Mesendoderm (in vitro differentiated cells): Measurements from ENCODE around the gene DGKI.

ENCODE experiments used
- DNase-seq: peaks from one replicate; pipeline ENCODE4 v3.0.0; 2013
- H2AK5ac ChIP-seq: 2 replicates; pipeline ENCODE4 v1.6.1; 2013; ENCODE audit warnings: low read length, inconsistent platforms
- H2BK120ac ChIP-seq: 2 replicates; pipeline ENCODE4 v1.6.1; 2013; ENCODE audit warnings: low read depth, mild to moderate bottlenecking, low read length, moderate library complexity, mixed read lengths
- H2BK15ac ChIP-seq: replicated peaks from 2 replicates; pipeline ENCODE4 v1.6.1; 2013; ENCODE audit warnings: low read depth, mild to moderate bottlenecking, moderate library complexity
- H2BK5ac ChIP-seq: 2 replicates; pipeline ENCODE4 v1.6.1; 2013; ENCODE audit warnings: low read length, inconsistent platforms
- H3K18ac ChIP-seq: 2 replicates; pipeline ENCODE4 v1.6.1; 2013; ENCODE audit warnings: mild to moderate bottlenecking, low read length, mixed read lengths
- H3K23ac ChIP-seq: one replicate; pipeline ENCODE4 v1.6.1; 2013; ENCODE audit warnings: low read length
- H3K27ac ChIP-seq: 2 replicates; pipeline ENCODE4 v1.5.1; 2013; ENCODE audit warnings: low read depth, mild to moderate bottlenecking, inconsistent platforms, low read length, moderate library complexity
- H3K27me3 ChIP-seq: 2 replicates; pipeline ENCODE4 v1.6.1; 2013; ENCODE audit warnings: low read length, control low read depth, mild to moderate bottlenecking, inconsistent platforms; ENCODE audit not compliant: insufficient read depth, poor library complexity
- H3K36me3 ChIP-seq: 2 replicates; pipeline ENCODE4 v1.6.1; 2013; ENCODE audit warnings: low read length, inconsistent platforms; ENCODE audit not compliant: control insufficient read depth, insufficient read depth
- H3K4ac ChIP-seq: one replicate; pipeline ENCODE4 v1.6.1; 2013; ENCODE audit warnings: low read depth, mild to moderate bottlenecking, low read length, moderate library complexity
- H3K4me1 ChIP-seq: 2 replicates; pipeline ENCODE4 v1.6.1; 2013; ENCODE audit warnings: low read depth, low read length, inconsistent platforms; ENCODE audit not compliant: control insufficient read depth
- H3K4me2 ChIP-seq: 2 replicates; pipeline ENCODE4 v1.6.1; 2013; ENCODE audit warnings: low read length
- H3K4me3 ChIP-seq: 2 replicates; pipeline ENCODE4 v1.5.1; 2013; ENCODE audit warnings: mild to moderate bottlenecking, low read length
- H3K56ac ChIP-seq: one replicate; pipeline ENCODE4 v1.6.1; 2013; ENCODE audit warnings: low read length
- H3K79me1 ChIP-seq: 2 replicates; pipeline ENCODE4 v1.6.1; 2013; ENCODE audit warnings: low read length, inconsistent platforms
- H3K79me2 ChIP-seq: 2 replicates; pipeline ENCODE4 v1.6.1; 2013; ENCODE audit warnings: mild to moderate bottlenecking, low read length; ENCODE audit not compliant: control insufficient read depth, insufficient read depth
- H3K9ac ChIP-seq: 2 replicates; pipeline ENCODE4 v1.6.1; 2013; ENCODE audit warnings: low read length, inconsistent platforms
- H4K5ac ChIP-seq: one replicate; pipeline ENCODE4 v1.6.1; 2013; ENCODE audit warnings: low read length
- H4K8ac ChIP-seq: one replicate; pipeline ENCODE4 v1.6.1; 2013; ENCODE audit warnings: low read depth, mild to moderate bottlenecking, control low read depth, low read length, moderate library complexity
- WGBS: extraction: QIAGEN DNeasy Blood & Tissue Kit; methylation state at CpG from one replicate; pipeline ENCODE4 v1.1.7; 2013; ENCODE audit warnings: low lambda C conversion rate, missing lambda C conversion rate; ENCODE audit not compliant: insufficient coverage; ENCODE audit errors: extremely low coverage; 5-methylcytosine and 5-hydroxymethylcytosine counted together

DGKI gene

DNA sequence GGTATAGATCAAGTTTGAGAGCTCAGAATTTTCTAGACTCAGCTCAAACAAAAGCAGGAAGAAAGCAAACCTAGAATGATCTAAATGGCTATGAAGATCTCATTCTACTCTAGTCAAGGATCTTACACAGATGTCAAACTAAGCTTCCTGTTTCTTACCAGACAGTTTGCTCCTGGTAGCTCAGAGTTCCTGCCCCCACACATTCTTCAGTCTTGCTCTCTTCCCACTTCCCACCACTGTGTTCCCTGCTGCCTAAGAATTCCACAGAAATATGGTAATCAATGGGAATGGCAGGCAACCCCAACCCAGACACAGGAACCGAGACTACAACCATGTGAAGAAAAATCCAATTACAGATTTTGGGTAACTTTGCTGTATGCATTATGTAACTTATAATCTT, 369.8 kb downstream of the DGKI start:
- no peak overlapping the region for H3K4me2 ChIP-seq
- no peaks in the 10 kb centered on the region for H3K36me3 ChIP-seq
- H2BK120ac ChIP-seq: no peak overlapping the region
- H4K5ac ChIP-seq: no peak overlapping the region
- no peak overlapping the region for H3K23ac ChIP-seq
- H2BK15ac ChIP-seq: no peak overlapping the region
- no CpG with 5 or more reads among the region's 1 CpG for WGBS
- no peak overlapping the region for H3K27ac ChIP-seq
- no peak overlapping the region for H4K8ac ChIP-seq
- peak; percentile 34 for DNase-seq
- no peak overlapping the region for H3K4ac ChIP-seq
- H3K79me1 ChIP-seq: no peaks in the 10 kb centered on the region
- H3K18ac ChIP-seq: no peak overlapping the region
- H3K9ac ChIP-seq: no peak overlapping the region
- no peaks in the 10 kb centered on the region for H3K4me1 ChIP-seq
- no peak overlapping the region for H3K4me3 ChIP-seq
- no peaks in the 10 kb centered on the region for H3K79me2 ChIP-seq
- no peak overlapping the region for H3K56ac ChIP-seq
- H3K27me3 ChIP-seq: no peaks in the 10 kb centered on the region
- H2AK5ac ChIP-seq: no peak overlapping the region
- H2BK5ac ChIP-seq: no peak overlapping the region

DNA sequence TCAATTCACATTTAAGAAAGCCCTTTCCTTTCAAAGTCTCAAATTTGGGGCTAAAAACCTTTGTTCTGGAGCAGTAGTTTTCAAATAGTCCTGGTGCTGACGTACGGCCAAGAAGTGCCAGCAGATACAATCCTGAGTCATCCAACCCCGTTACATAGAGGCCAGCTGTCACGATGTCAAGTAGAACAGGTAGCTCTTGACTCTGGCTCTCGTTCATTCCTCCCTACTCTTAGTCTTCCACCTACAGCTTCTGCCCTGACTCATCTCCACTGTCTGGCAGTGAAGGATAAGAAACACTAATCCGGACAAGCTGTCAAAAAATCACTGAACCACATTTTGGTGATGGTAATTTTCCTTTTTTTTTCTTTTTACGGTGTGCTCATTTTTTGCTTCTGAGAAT, 370.8 kb downstream of the DGKI start:
- Histone ChIP-seq H2AK5ac (no peak overlapping the region), H3K4me2 (no peak overlapping the region), H4K5ac (no peak overlapping the region), H2BK5ac (no peak overlapping the region), H2BK15ac (no peak overlapping the region), H3K79me1 (no peaks in the 10 kb centered on the region), H3K36me3 (no peaks in the 10 kb centered on the region), H3K27ac (no peak overlapping the region), H2BK120ac (no peak overlapping the region), H4K8ac (no peak overlapping the region), H3K9ac (no peak overlapping the region), H3K79me2 (no peaks in the 10 kb centered on the region), H3K4ac (no peak overlapping the region), H3K4me3 (no peak overlapping the region), H3K4me1 (no peaks in the 10 kb centered on the region), H3K27me3 (no peaks in the 10 kb centered on the region), H3K18ac (no peak overlapping the region), H3K23ac (no peak overlapping the region), H3K56ac (no peak overlapping the region)
- DNase-seq: no peak
- no CpG with 5 or more reads among the region's 7 CpGs for WGBS

DNA sequence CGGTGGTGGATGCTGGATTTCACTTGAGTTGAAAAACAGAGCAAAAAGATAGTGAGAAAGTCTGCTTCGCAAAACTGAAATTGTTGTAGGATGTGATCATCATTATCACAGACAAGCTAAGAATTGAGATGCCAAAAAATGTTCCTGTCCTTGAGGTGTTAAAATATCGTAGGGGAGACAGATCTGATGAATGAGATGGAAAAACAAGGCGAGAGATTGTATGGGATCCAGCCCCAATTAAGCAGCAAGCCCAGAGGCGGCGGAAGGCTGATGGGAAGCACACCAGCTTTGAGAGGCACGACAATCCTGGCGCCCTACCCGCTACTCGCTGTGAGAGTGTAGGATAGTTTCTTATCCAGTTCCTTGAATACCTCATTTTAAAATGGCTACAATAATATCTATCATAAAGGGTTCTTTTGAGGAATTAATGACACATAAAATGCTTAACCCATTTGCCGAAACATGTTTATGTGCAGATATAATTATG, 372.2 kb downstream of the DGKI start:
- Histone ChIP-seq H2BK5ac (no peak overlapping the region), H3K9ac (no peak overlapping the region), H2AK5ac (no peak overlapping the region), H3K18ac (no peak overlapping the region), H3K79me2 (no peaks in the 10 kb centered on the region), H3K23ac (no peak overlapping the region), H3K27ac (no peak overlapping the region), H3K4me2 (no peak overlapping the region), H3K79me1 (no peaks in the 10 kb centered on the region), H3K4me1 (no peaks in the 10 kb centered on the region), H4K8ac (no peak overlapping the region), H4K5ac (no peak overlapping the region), H3K4ac (no peak overlapping the region), H2BK15ac (no peak overlapping the region), H3K36me3 (no peaks in the 10 kb centered on the region), H3K27me3 (no peaks in the 10 kb centered on the region), H3K56ac (no peak overlapping the region), H2BK120ac (no peak overlapping the region), H3K4me3 (no peak overlapping the region)
- WGBS: no CpG with 5 or more reads among the region's 11 CpGs
- DNase-seq: peak; percentile 11

DNA sequence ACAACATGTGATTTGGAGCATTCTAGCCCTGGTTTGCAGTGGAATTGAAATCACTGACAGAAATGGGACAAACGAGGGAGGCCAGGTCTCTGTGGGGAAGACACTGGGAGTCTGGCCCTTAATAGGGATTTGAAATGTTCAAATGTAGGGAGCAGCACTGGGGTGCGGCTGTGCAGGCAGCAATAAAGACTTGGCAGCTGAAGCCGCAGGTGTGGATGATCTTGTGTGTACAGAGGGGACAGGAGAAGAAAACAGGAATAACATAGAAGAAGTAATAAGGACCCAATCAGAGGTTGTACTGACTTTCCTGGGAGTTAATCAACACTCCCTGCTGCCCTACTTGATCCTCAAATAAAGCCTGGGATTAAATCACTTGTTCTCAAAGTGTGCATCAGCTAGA, 375.6 kb downstream of the DGKI start:
- Histone ChIP-seq H4K5ac (no peak overlapping the region), H3K27me3 (no peaks in the 10 kb centered on the region), H2BK120ac (no peak overlapping the region), H3K23ac (no peak overlapping the region), H3K36me3 (no peaks in the 10 kb centered on the region), H3K27ac (no peak overlapping the region), H3K79me2 (no peaks in the 10 kb centered on the region), H2AK5ac (no peak overlapping the region), H3K9ac (no peak overlapping the region), H4K8ac (no peak overlapping the region), H3K56ac (no peak overlapping the region), H3K4me1 (no peaks in the 10 kb centered on the region), H2BK15ac (no peak overlapping the region), H3K79me1 (no peaks in the 10 kb centered on the region), H3K4me3 (no peak overlapping the region), H3K4ac (no peak overlapping the region), H3K4me2 (no peak overlapping the region), H2BK5ac (no peak overlapping the region), H3K18ac (no peak overlapping the region)
- DNase-seq: no peak
- no CpG with 5 or more reads among the region's 3 CpGs for WGBS

DNA sequence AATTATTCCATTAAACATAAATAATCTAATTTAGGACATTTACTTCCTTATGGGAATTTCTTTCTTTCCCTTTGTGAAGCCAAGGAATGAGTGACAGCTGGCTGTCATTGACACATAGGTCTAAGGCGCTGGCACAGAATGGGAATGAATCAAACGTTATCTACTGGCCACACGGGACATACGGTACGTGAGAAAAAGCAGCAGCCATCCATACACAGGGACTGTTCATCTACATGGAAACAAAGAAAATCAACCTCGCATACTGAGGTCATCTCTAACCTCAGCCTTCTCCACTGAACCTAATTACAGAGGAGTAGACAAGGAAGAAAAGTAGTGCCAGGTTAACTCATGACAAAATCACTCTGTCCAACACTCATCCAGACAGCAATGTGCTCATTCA, 376.9 kb downstream of the DGKI start:
- Histone ChIP-seq H3K4ac (no peak overlapping the region), H3K36me3 (no peaks in the 10 kb centered on the region), H4K5ac (no peak overlapping the region), H3K27me3 (no peaks in the 10 kb centered on the region), H3K23ac (no peak overlapping the region), H3K18ac (no peak overlapping the region), H3K79me1 (no peaks in the 10 kb centered on the region), H3K56ac (no peak overlapping the region), H3K27ac (no peak overlapping the region), H4K8ac (no peak overlapping the region), H2BK15ac (no peak overlapping the region), H2BK5ac (no peak overlapping the region), H3K4me3 (no peak overlapping the region), H3K79me2 (no peaks in the 10 kb centered on the region), H2AK5ac (no peak overlapping the region), H2BK120ac (no peak overlapping the region), H3K9ac (no peak overlapping the region), H3K4me1 (no peaks in the 10 kb centered on the region), H3K4me2 (no peak overlapping the region)
- no peak for DNase-seq
- no CpG with 5 or more reads among the region's 6 CpGs for WGBS

DNA sequence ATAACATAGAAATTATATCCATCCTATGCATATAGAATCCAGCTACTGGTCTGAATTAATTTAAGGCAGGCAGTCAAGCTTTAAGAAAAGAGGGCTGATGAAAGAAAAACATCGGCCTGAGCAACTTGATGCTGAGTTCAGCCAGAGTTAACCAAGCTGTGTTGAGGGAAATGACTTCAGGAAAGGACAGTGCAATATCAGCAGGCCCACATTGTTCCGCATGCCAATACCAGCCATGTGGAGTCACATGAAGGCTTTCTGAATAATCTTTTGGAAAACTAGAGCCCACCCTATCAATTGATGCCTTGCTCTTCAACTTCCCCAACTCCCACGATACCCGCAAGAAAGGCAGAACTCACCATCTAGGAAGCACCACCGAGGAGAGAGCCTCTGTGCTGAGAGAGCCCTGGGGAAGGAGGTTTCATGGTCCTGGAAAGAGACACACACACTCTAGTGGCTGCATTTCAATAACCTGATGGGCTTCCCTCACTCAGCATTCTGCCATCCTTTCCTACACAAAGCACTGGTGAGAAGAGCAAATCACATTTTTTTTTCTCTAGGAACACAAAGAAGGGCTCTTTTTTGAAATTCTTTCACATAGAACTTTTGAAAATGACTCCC, 377.5 kb downstream of the DGKI start:
- H3K79me2 ChIP-seq: no peaks in the 10 kb centered on the region
- no peaks in the 10 kb centered on the region for H3K27me3 ChIP-seq
- no CpG with 5 or more reads among the region's 5 CpGs for WGBS
- H3K18ac ChIP-seq: no peak overlapping the region
- H3K56ac ChIP-seq: no peak overlapping the region
- no peak for DNase-seq
- H3K36me3 ChIP-seq: no peaks in the 10 kb centered on the region
- H4K5ac ChIP-seq: no peak overlapping the region
- H3K27ac ChIP-seq: no peak overlapping the region
- H2BK15ac ChIP-seq: no peak overlapping the region
- no peak overlapping the region for H3K4ac ChIP-seq
- H3K23ac ChIP-seq: no peak overlapping the region
- H3K79me1 ChIP-seq: no peaks in the 10 kb centered on the region
- no peak overlapping the region for H3K4me2 ChIP-seq
- no peak overlapping the region for H4K8ac ChIP-seq
- no peak overlapping the region for H3K9ac ChIP-seq
- no peak overlapping the region for H3K4me3 ChIP-seq
- no peaks in the 10 kb centered on the region for H3K4me1 ChIP-seq
- H2BK120ac ChIP-seq: no peak overlapping the region
- H2AK5ac ChIP-seq: no peak overlapping the region
- H2BK5ac ChIP-seq: no peak overlapping the region
